Lung (tissue), 12 donors: Measurements from ENCODE around the gene GFRA3. TPM values are rescaled to one million over a fixed set of nuclear protein-coding genes. Genes with fewer than 3 reads are reported as not detected.
A peak's percentile ranks its signal among the peaks of the same experiment; 100 is the strongest.

ENCODE experiments used
- ATAC-seq: fragments of 200-7000 bp; cut with Tn5 transposase; one replicate; pipeline ENCODE4 v1.9.1; 2020; ENCODE audit warnings: moderate number of reproducible peaks; ENCODE audit not compliant: insufficient read depth, low FRiP score
- DNase-seq, 3 donors: peaks; one replicate each; pipeline ENCODE4 v3.0.0-alpha.2; 2013 to 2017
- H3K27ac ChIP-seq, 2 donors: one replicate each; pipeline ENCODE4 v1.5.1; 2013; ENCODE audit warnings: mild to moderate bottlenecking in 2 of 2, moderate library complexity in 2 of 2, control low read depth in 1 of 2, inconsistent platforms in 1 of 2, low read depth in 1 of 2, low read length in 1 of 2
- H3K27me3 ChIP-seq, 3 donors: one replicate each; pipeline ENCODE4 v1.5.1; 2013; ENCODE audit warnings: low read length in 2 of 3; ENCODE audit not compliant: control insufficient read depth in 3 of 3, insufficient read depth in 3 of 3
- H3K36me3 ChIP-seq, 4 donors: one replicate each; pipeline ENCODE4 v1.5.1; 2013; ENCODE audit warnings: low read length in 4 of 4, mild to moderate bottlenecking in 1 of 4, moderate library complexity in 1 of 4; ENCODE audit not compliant: control insufficient read depth in 4 of 4, insufficient read depth in 4 of 4
- H3K4me1 ChIP-seq, 5 donors: one replicate each; pipeline ENCODE4 v1.5.1; 2013; ENCODE audit warnings: low read length in 5 of 5, mild to moderate bottlenecking in 2 of 5, moderate library complexity in 1 of 5; ENCODE audit not compliant: control insufficient read depth in 5 of 5, insufficient read depth in 5 of 5
- H3K4me3 ChIP-seq: one replicate; pipeline ENCODE4 v1.5.1; 2013; ENCODE audit warnings: mild to moderate bottlenecking, control low read depth, moderate library complexity
- H3K9ac ChIP-seq, 2 donors: one replicate each; pipeline ENCODE4 v1.5.1; 2013; ENCODE audit warnings: low read length in 2 of 2, control low read depth in 1 of 2; ENCODE audit not compliant: insufficient read depth in 1 of 2
- H3K9me3 ChIP-seq, 4 donors: one replicate each; pipeline ENCODE4 v1.5.1; 2013; ENCODE audit warnings: low read length in 3 of 4, mild to moderate bottlenecking in 1 of 4, moderate library complexity in 1 of 4; ENCODE audit not compliant: control insufficient read depth in 4 of 4, insufficient read depth in 3 of 4
- WGBS, 2 donors: extraction: QIAGEN DNeasy Blood & Tissue Kit; methylation state at CpG; one replicate each; pipeline ENCODE4 v1.1.7; 2013; 5-methylcytosine and 5-hydroxymethylcytosine counted together
- polyA plus RNA-seq, 2 donors: library from polyadenylated mRNA; stranded (reverse); fragments of 200-250 nt; gene quantifications; one replicate each; pipeline ENCODE4 v1.2.1, GENCODE V29; 2013
- total RNA-seq, 2 donors: library from RNA; depleted of rRNA in 1 of 2; stranded (reverse); fragments of >200 nt in 1 of 2; gene quantifications; one replicate each; pipeline ENCODE4 v1.2.1, GENCODE V29; 2014 to 2021
- TF ChIP-seq, protein P1 (sequence below): IDR thresholded peaks from 2 replicates; pipeline ENCODE4 v1.5.1; 2012; ENCODE audit warnings: mild to moderate bottlenecking; ENCODE audit errors: control extremely low read depth, extremely low read depth
- donor health status: control.
- donor health status: control.
- donor health status: Bipolar disorder and iron deficiency.
- donor health status: healthy.
- donor health status: DM: yes; HTN: yes; CAD: no.

The GFRA3 gene
- total and polyA plus RNA-seq, 4 donors = 0.11 to 0.57 (median 0.18) TPM; not detected in 1

DNA sequence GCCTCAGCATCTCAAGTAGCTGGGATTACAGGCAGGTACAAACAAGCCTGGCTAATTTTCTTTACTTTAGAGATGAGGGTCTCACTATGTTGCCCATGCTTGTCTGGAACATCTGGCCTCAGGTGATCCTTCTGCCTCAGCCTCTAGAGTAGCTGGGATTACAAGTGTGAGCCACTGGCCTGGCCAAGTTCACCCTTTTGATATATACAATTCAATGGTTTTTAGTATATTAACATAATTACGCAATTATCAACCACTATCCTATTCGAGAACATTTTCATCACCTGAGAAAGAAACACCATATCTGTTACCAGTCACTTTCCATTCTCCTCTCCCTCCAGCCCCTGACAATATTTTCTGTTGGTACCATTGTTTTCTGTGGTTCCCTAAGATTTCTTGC lies 57.6 kb downstream of the GFRA3 start:
- Histone ChIP-seq H3K4me3 (no peak overlapping the region), H3K9me3 (no peaks in the 10 kb centered on the region), H3K36me3 (peaks cover 0 to 4% (median 0%) of the 10 kb centered on the region in 4 donors), H3K27me3 (no peaks in the 10 kb centered on the region), H3K9ac (no peak overlapping the region), H3K4me1 (peaks cover 0 to 6% (median 3%) of the 10 kb centered on the region in 5 donors), H3K27ac (no peak overlapping the region)
- WGBS, 2 donors = 68 to 83% methylated on average over 2 of the region's 2 CpGs
- TF ChIP-seq, protein P1, sequence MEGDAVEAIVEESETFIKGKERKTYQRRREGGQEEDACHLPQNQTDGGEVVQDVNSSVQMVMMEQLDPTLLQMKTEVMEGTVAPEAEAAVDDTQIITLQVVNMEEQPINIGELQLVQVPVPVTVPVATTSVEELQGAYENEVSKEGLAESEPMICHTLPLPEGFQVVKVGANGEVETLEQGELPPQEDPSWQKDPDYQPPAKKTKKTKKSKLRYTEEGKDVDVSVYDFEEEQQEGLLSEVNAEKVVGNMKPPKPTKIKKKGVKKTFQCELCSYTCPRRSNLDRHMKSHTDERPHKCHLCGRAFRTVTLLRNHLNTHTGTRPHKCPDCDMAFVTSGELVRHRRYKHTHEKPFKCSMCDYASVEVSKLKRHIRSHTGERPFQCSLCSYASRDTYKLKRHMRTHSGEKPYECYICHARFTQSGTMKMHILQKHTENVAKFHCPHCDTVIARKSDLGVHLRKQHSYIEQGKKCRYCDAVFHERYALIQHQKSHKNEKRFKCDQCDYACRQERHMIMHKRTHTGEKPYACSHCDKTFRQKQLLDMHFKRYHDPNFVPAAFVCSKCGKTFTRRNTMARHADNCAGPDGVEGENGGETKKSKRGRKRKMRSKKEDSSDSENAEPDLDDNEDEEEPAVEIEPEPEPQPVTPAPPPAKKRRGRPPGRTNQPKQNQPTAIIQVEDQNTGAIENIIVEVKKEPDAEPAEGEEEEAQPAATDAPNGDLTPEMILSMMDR = no peak
- ATAC-seq (no peak), DNase-seq (no peak)

DNA sequence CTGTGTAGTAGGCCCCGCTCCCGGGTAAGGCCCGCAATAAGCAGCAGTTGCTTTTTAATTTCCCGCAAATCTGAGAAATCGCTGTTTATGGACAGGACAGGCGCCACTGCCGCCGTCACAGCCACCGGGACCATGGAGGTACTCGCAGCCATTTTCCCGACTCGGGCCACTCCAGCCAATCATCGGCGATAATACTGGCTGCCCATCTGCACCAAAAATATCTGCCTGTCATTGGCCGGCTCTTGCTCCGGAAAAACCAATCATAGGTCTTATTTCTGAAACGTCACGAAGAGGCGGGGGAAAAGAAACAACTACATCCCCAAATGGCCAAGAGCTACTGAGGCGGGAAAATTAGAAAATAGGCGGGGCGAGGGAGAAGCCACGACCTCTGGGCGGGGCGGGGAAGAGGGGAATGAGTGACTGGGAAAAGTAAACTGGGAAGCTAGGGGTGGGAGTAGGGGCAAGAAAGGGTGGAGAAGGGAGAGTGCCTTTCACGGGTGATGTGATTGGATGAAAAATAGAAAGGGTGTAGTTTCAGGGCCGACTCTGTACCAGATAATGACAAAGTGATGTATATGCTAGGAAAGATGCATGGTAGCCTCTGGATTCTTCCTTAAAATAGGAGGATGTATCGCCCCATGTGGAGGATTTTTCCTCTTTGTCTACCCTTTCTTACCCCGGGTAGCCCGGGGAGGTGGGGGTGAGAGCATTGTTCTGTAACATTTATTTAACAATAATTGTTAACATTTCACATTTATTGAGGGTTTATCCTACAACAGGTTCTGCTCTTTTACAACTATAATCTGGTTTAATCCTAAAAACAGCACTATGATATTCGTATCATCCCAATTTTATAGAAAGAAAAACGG lies 61.0 kb downstream of the GFRA3 start, which contains the start of gene CDC23:
Gene CDC23, minus strand, starts transcription at position 163 of the 869 bp plus-strand sequence. Its CDS starts 11 bp downstream, at position 152.
- Histone ChIP-seq H3K4me1 (peaks cover 0 to 7% (median 4%) of the 10 kb centered on the region in 5 donors), H3K27ac (peak within 1 kb of the TSS; percentile 64 to 82), H3K27me3 (no peaks in the 10 kb centered on the region), H3K9ac (peak within 1 kb of the TSS; percentile 85 to 96), H3K36me3 (peaks cover 0 to 11% (median 4%) of the 10 kb centered on the region in 4 donors), H3K9me3 (no peaks in the 10 kb centered on the region), H3K4me3 (peak within 1 kb of the TSS; percentile 91)
- peak; percentile 99 for ATAC-seq
- WGBS, 2 donors = 1% methylated on average over 32 of the region's 32 CpGs
- DNase-seq = peak; percentile 97 to 99 (median 99)
- TF ChIP-seq, protein P1 = no peak

DNA sequence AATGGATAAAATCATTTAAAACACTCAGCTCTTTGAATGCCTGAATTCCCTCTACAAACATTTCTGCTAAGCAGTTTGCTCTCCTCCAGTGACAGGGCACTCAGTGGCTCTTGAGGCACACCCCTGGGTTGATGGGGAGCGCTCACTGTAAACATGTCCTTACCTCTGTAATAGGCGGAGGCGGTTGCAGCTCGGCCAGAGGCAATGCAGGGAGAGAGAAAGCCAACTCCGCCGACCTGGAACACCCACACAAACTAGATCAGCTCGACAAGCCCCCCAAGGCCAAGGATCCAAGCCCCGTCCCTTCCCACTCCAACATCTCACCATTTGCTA lies 61.6 kb downstream of the GFRA3 start:
- Histone ChIP-seq H3K27me3 (no peaks in the 10 kb centered on the region), H3K4me1 (peaks cover 0 to 7% (median 4%) of the 10 kb centered on the region in 5 donors), H3K9me3 (no peaks in the 10 kb centered on the region), H3K9ac (peak overlapping the region; percentile 85 to 96), H3K27ac (peak overlapping the region; percentile 64 to 82), H3K36me3 (peaks cover 0 to 11% (median 4%) of the 10 kb centered on the region in 4 donors), H3K4me3 (peak overlapping the region; percentile 91)
- peak in 1 of 3 donors; percentile 12 for DNase-seq
- peak; percentile 19 for ATAC-seq
- 1% methylated on average over 8 of the region's 8 CpGs for WGBS, 2 donors
- TF ChIP-seq, protein P1 = no peak
